Activated B cell treated with CpG ODN at 0.5 μM for 24 hours (primary cell): ENCODE data around the gene C16orf96. TPM values are rescaled to one million over a fixed set of nuclear protein-coding genes. Genes with fewer than 3 reads are reported as not detected.

ENCODE experiments used
- ATAC-seq: fragments of 200-7000 bp; cut with Tn5 transposase; one replicate; pipeline ENCODE4 v1.10.0; 2021; ENCODE audit warnings: low read depth, mild to moderate bottlenecking, moderate library complexity
- CTCF ChIA-PET: fragments of 350-600 bp; sonication (Branson Sonifier 250); formaldehyde crosslinking; loops from one replicate; lab custom pipeline; 2021; ENCODE audit warnings: antibody characterized with exemption; lab: Charles Lee
- POLR2A ChIA-PET: fragments of 350-600 bp; sonication (Branson Sonifier 250); formaldehyde crosslinking; loops from one replicate; lab custom pipeline; 2021; ENCODE audit warnings: antibody characterized with exemption; lab: Charles Lee
- DNase-seq: peaks from one replicate; pipeline ENCODE4 v3.0.0; 2022
- H3K27ac Mint-ChIP-seq: one replicate; pipeline ENCODE4 v1.8.0; 2020; ENCODE audit warnings: mixed read lengths
- H3K27me3 Mint-ChIP-seq: one replicate; pipeline ENCODE4 v1.8.0; 2021; ENCODE audit warnings: mixed read lengths
- H3K36me3 Mint-ChIP-seq: one replicate; pipeline ENCODE4 v1.8.0; 2021; ENCODE audit warnings: low read depth, mixed read lengths
- H3K4me1 Mint-ChIP-seq: one replicate; pipeline ENCODE4 v1.8.0; 2021; ENCODE audit warnings: mixed read lengths
- H3K4me3 Mint-ChIP-seq: one replicate; pipeline ENCODE4 v1.8.0; 2020; ENCODE audit warnings: mild to moderate bottlenecking, mixed read lengths
- H3K9me3 Mint-ChIP-seq: one replicate; pipeline ENCODE4 v1.8.0; 2020; ENCODE audit warnings: mixed read lengths
- intact Hi-C: fragments of 100-400 bp; cut with micrococcal nuclease; formaldehyde crosslinking; loops from one replicate; pipeline ENCODE4 v1.15.1; 2024
- total RNA-seq: library from RNA; stranded (reverse); gene quantifications from 2 replicates; pipeline ENCODE4 v1.2.3, GENCODE V29; 2022
- TF ChIP-seq, protein P1 (sequence below): fragments of 200-600 bp; IDR thresholded peaks from one replicate; pipeline ENCODE4 v1.8.0; 2022; ENCODE audit warnings: antibody characterized with exemption, mild to moderate bottlenecking

C16orf96 gene
- total RNA-seq, 1 donor from 2014 or later, result 0.13 TPM

DNA sequence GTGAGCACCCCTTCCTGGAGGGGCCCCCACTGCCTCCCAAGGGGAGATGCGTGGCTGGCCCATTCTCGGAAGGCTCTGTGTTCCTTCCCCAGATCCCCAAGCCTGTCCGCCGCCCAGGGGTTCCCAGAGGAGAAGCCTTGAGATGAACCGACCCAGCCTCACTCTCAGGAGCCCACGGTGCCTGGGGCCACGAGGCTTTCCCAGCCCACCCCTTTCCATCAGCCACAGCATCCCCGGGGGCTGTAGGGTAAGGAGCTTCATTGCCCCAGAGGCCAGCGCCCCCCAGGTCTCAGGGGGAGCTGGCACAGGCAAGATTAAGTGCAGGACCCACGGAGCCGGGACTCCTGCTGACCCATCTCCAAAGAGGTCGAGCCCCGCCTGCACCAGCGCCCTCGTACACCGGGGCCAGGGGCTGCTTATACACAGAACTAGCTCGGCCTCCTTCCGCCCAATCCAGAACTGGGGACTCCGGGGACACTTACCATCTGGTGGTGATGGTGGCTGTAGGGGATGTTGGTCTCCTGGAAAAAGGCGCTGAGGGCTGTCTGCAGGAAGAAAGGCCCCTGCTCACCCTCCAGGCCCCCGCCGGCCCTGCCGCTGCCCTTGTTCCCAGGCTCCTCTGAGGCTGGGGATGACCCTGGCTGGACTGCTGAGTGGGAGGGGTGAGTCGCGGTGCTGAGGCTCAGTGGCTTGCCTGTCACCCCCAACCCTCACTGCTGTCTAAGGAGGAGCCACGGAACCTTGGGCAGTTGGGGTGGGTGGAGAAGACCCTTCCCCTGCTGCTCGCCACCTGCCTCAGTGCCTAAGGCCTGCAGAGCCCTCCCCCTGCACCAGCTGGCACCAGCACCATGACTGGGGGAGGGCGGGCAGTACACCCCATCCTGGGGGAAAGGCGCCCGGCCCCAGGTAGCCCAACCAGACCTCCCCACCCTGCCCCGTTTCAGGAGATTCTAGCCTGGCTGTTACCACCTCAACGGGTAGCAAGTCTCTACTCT lies 54.2 kb downstream of the C16orf96 start:
- DNase-seq, result no peak
- CTCF ChIA-PET, result no interaction called here
- intact Hi-C loops, result no loop called here
- no peak overlapping the region for H3K27ac Mint-ChIP-seq
- no peak for ATAC-seq
- TF ChIP-seq, protein P1, sequence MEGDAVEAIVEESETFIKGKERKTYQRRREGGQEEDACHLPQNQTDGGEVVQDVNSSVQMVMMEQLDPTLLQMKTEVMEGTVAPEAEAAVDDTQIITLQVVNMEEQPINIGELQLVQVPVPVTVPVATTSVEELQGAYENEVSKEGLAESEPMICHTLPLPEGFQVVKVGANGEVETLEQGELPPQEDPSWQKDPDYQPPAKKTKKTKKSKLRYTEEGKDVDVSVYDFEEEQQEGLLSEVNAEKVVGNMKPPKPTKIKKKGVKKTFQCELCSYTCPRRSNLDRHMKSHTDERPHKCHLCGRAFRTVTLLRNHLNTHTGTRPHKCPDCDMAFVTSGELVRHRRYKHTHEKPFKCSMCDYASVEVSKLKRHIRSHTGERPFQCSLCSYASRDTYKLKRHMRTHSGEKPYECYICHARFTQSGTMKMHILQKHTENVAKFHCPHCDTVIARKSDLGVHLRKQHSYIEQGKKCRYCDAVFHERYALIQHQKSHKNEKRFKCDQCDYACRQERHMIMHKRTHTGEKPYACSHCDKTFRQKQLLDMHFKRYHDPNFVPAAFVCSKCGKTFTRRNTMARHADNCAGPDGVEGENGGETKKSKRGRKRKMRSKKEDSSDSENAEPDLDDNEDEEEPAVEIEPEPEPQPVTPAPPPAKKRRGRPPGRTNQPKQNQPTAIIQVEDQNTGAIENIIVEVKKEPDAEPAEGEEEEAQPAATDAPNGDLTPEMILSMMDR, result no peak
- H3K9me3 Mint-ChIP-seq, result no peaks in the 10 kb centered on the region
- peaks cover 18% of the 10 kb centered on the region for H3K4me1 Mint-ChIP-seq
- H3K36me3 Mint-ChIP-seq, result peaks cover 18% of the 10 kb centered on the region
- no peaks in the 10 kb centered on the region for H3K27me3 Mint-ChIP-seq
- H3K4me3 Mint-ChIP-seq, result no peak overlapping the region
- POLR2A ChIA-PET, result no interaction called here

DNA sequence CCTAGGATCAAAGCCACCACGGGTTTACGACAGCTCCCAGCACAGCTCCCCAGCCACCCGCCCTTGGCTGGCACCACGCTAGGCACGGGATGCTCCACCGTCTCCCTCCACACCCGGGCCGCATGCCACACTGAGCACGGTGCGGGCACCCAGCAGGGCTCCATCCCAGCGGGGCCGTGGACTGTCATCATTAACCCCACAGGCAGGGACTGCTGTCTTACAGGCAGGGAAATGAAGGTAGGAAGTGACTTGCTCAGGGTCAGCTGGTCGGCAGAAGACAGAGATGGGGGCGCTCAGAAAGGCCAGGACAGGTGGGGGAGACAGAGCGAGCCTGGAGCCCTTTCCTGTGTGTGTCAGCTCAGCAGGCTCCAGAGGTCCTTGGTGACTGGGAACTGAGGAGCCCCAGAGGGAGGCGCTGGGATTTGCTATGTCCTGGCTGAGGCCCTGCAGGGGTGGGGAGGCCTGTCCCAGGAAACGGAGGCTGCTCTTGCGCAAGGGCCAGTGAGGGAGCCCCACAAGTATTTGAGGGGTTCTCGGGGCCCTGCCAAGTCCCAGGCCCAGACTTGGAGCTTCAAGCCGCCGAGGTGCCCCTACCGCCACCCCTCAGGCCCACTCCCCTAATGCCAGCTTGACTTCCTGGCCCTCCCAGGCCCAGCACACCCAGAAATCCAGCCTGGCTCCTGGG lies 55.3 kb downstream of the C16orf96 start:
- peaks cover 18% of the 10 kb centered on the region for H3K36me3 Mint-ChIP-seq
- ATAC-seq (no peak), DNase-seq (no peak)
- H3K27me3 Mint-ChIP-seq, result no peaks in the 10 kb centered on the region
- peaks cover 28% of the 10 kb centered on the region for H3K4me1 Mint-ChIP-seq
- no peaks in the 10 kb centered on the region for H3K9me3 Mint-ChIP-seq
- no peak overlapping the region for H3K4me3 Mint-ChIP-seq
- CTCF ChIA-PET, result no interaction called here
- POLR2A ChIA-PET, result no interaction called here
- TF ChIP-seq, protein P1, result no peak
- intact Hi-C loops, result no loop called here
- H3K27ac Mint-ChIP-seq, result no peak overlapping the region

DNA sequence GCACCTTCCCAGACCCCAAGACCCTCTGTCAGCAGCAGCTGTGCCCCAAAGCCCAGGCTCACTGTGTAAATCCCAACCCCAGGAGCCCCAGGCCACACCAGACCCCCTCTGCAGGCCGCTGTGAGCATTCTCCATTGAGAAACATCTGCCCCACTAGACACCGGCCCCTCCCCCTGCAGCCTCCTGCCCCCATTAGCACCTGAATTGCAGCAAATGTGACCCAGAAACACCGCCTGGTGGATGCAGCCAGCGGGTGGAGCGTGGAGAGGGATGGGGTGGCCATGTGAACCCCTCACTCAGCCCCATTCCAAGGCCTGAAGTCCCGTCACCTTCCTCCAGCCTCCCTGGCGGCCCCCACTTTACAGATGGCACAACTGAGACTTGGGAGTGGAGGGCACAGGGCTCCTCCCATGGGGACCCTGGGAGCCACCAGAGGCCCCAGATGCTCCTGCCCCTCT lies 56.4 kb downstream of the C16orf96 start:
- Mint-ChIP-seq H3K9me3 (no peaks in the 10 kb centered on the region), H3K27me3 (no peaks in the 10 kb centered on the region), H3K4me1 (peaks cover 33% of the 10 kb centered on the region), H3K27ac (no peak overlapping the region), H3K4me3 (no peak overlapping the region), H3K36me3 (peaks cover 12% of the 10 kb centered on the region)
- ChIA-PET POLR2A (no interaction called here), CTCF (no interaction called here)
- no peak for ATAC-seq
- TF ChIP-seq, protein P1, result no peak
- intact Hi-C loops, result no loop called here
- DNase-seq, result no peak

DNA sequence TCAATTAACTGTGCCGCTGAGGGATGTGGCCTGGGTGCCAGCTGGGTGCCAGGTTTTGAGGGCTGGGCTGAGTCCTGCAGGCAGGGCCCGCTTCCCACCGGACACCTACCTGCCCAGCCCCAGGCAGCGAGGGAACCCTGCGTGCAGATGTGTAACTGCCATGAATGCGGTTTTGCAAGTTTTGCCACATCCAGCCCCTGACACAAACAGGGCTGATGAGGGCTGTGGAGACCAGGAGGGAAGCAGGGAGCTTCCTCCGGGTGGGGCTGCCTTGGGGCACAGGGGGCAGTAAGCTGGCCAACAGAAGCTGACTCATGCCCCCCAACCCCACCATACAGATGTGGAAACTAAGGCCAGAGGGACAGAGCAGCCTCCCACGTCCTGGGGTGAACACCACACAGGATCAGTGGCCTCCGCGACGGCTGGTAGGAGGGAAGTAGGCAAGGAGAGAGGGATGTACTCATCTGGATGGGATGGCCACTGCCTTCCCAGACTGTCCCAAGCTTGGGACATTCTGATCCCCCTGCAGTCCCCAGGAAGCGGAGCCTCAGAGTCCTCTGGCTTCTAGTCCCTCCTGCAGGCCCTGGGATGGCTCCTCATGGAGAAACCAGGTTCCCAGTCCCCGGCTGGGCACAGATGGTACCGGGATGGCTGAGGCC lies 57.0 kb downstream of the C16orf96 start:
- TF ChIP-seq, protein P1, result no peak
- H3K9me3 Mint-ChIP-seq, result no peaks in the 10 kb centered on the region
- no peak overlapping the region for H3K27ac Mint-ChIP-seq
- H3K27me3 Mint-ChIP-seq, result no peaks in the 10 kb centered on the region
- ATAC-seq (no peak), DNase-seq (no peak)
- CTCF ChIA-PET, result no interaction called here
- H3K4me3 Mint-ChIP-seq, result peak overlapping the region; percentile 81
- peaks cover 9% of the 10 kb centered on the region for H3K36me3 Mint-ChIP-seq
- intact Hi-C loops, result no loop called here
- H3K4me1 Mint-ChIP-seq, result peaks cover 33% of the 10 kb centered on the region
- POLR2A ChIA-PET, result interaction anchor here (4.7 kb wide), 1 partner anchor 11 kb away, joined by 51 read pairs; the partner anchor contains the start of gene MGRN1
